ENCODE data around the gene TAOK2. TPM values are rescaled to one million over a fixed set of nuclear protein-coding genes. Genes with fewer than 3 reads are reported as not detected.
A peak's percentile ranks its signal among the peaks of the same experiment; 100 is the strongest.

Gene TAOK2
- total and polyA plus RNA-seq, 2 of the 13 experiments (the other 11 are each of a cell fraction or from before 2014, with no cell fraction given) = 17.4 to 43.2 TPM

DNA sequence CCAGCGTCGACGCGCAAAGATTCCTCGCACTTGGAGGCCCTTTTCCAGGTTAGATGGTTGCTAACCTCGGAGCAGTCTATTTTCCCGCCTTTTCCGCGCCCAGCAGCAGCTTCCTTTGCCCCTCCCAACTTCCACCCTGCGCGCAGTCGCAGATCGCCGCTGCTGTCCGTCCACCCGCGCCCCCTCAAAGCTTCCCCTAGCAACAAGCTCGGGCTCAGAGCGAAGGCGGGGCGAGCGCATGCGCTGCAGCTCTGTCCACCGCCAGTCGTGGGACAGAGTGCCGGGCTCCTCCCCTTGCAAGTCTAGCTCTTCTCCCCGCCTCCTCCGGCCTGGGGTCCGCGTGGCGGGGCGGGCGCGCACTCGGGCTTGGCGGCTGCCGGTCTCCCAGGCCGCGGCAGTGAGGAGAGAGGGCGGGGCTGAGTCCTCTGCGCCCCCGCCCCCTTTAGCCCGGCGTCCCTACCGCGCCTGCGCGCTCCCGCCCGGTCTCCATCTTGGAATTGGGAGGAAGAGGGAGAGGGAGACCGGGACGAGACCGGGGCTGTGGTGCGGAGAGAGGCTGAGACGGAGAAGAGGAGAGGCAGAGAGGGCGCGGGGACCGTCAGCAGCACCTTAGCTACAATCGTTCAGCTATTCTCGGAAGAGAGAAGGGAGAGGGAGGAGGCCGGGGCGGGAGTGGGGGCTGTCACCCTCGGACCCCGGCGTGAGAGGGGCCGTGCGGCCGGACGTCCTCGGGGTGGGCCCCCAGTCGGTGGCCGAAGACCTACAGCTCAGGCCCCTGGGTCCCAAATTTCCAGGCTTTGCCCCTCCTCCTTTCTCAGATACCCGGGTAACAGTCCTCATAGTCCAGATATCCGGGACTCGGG is at the start of gene TAOK2 (continued):
- TF ChIP-seq ZSCAN31 (CRISPR knock-in tag; IDR thresholded peaks at IDR 0.05; ENCODE audit: low read depth) (peak; percentile 90; the same call in 1 of the 2 replicates), ZSCAN25 (CRISPR knock-in tag; IDR thresholded peaks at IDR 0.05) (peak; percentile 93), ZNF841 (CRISPR knock-in tag; IDR thresholded peaks at IDR 0.05; ENCODE audit: borderline replicate concordance) (no peak), ZNF605 (CRISPR knock-in tag; IDR thresholded peaks at IDR 0.05) (peak; percentile 96), RBFOX2 (IDR thresholded peaks at IDR 0.05; ENCODE audit: low read depth, low read length) (peak; percentile 90), ETV5 (CRISPR knock-in tag; IDR thresholded peaks at IDR 0.05; ENCODE audit: borderline replicate concordance) (peak; percentile 54), POLR2G (IDR thresholded peaks at IDR 0.05; ENCODE audit: low read depth, low read length) (peak; percentile 98), ZNF616 (CRISPR knock-in tag; IDR thresholded peaks at IDR 0.05; ENCODE audit: low read depth) (peak; percentile 70; the same call in 1 of the 2 replicates), ESRRA (CRISPR knock-in tag; IDR thresholded peaks at IDR 0.05; ENCODE audit: low read depth) (peak; percentile 80; the same call in 1 of the 2 replicates), HIC2 (CRISPR knock-in tag; IDR thresholded peaks at IDR 0.05; ENCODE audit: low read depth) (no peak), FOXC1 (CRISPR knock-in tag; IDR thresholded peaks at IDR 0.05; ENCODE audit: borderline replicate concordance) (peak; percentile 65; the same call in 1 of the 2 replicates), SMYD3 (CRISPR knock-in tag; IDR thresholded peaks at IDR 0.05) (no peak; the same call in none of the 2 replicates), KLF11 (CRISPR knock-in tag; IDR thresholded peaks at IDR 0.05) (no peak), ARNTL (CRISPR knock-in tag; IDR thresholded peaks at IDR 0.05) (peak; percentile 88), CBX1 (IDR thresholded peaks at IDR 0.05; ENCODE audit: low read depth) (no peak), FOXA3 (CRISPR knock-in tag; IDR thresholded peaks at IDR 0.05) (peak; percentile 62; the same call in 1 of the 2 replicates), ONECUT2 (CRISPR knock-in tag; IDR thresholded peaks at IDR 0.05) (peak; percentile 54; the same call in 1 of the 2 replicates)
- TF ChIP-seq, protein P1, sequence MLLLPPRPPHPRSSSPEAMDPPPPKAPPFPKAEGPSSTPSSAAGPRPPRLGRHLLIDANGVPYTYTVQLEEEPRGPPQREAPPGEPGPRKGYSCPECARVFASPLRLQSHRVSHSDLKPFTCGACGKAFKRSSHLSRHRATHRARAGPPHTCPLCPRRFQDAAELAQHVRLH (CRISPR knock-in tag; IDR thresholded peaks at IDR 0.05; ENCODE audit: borderline replicate concordance, low read depth) = peak; percentile 62; the same call in 1 of the 2 replicates

Data from HepG2 (cell line).